GM23248 (cell line): ENCODE results near the gene TSPAN2.

Experiments
- EZH2 ChIP-seq: fragments of 200-600 bp; sonication (generic); IDR thresholded peaks from 2 replicates; pipeline ENCODE4 v1.6.1; 2018; ENCODE audit warnings: antibody characterized with exemption, mild to moderate bottlenecking; ENCODE audit not compliant: insufficient read depth, poor library complexity, severe bottlenecking
- EZH2phosphoT487 ChIP-seq: fragments of 200-600 bp; sonication (generic); IDR thresholded peaks from 2 replicates; pipeline ENCODE4 v1.6.1; 2018; ENCODE audit warnings: antibody characterized with exemption, moderate library complexity, mild to moderate bottlenecking, low read depth; ENCODE audit not compliant: insufficient read depth

GRCh38 chr1:115046751-115047150 lies 42.6 kb downstream of the TSPAN2 start:
- TF ChIP-seq EZH2 (no peak), EZH2phosphoT487 (no peak)
